SKM-1 treated with dmso at 0.1 percent for 144 hours (cell line): ENCODE results near the gene VSX2.
A peak's percentile ranks its signal among the peaks of the same experiment; 100 is the strongest.

Experiments
- DNase-seq: peaks from one replicate; lab custom pipeline; 2025; ENCODE audit not compliant: unreplicated experiment; lab: John Stamatoyannopoulos, UW

Gene VSX2

GRCh38 chr14:74301594-74302151 is 62.4 kb downstream of the VSX2 start:
- no peak for DNase-seq

- DNase-seq = peak; percentile 10
Observed at GRCh38 chr14:74302152-74302628, 62.9 kb downstream of the VSX2 start.

GRCh38 chr14:74302634-74303569 is 63.7 kb downstream of the VSX2 start, which contains the start of gene ABCD4:
TSS of gene ABCD4 (minus strand) at chr14:74302934. CDS start at chr14:74302912, 22 bp downstream.
- DNase-seq = peak; percentile 41

- no peak for DNase-seq
Observed at GRCh38 chr14:74308695-74309094, 69.4 kb downstream of the VSX2 start.

- DNase-seq = no peak
Observed at GRCh38 chr14:74309125-74310022, 70.1 kb downstream of the VSX2 start.

GRCh38 chr14:74312161-74312560 is 72.9 kb downstream of the VSX2 start:
- DNase-seq = no peak
